D341Med (cell line): ENCODE results near the gene SDK1.
"Not testable (repeated sequence)": the region's sequence is repeated elsewhere in the genome, so short reads cannot be mapped to it uniquely, and the experiment has no call there.

Experiments
- DNase-seq: peaks from one replicate; pipeline ENCODE4 v3.0.0; 2012; ENCODE audit warnings: low spot score

The SDK1 gene

GRCh38 chr7:4204513-4205165 is 903.6 kb downstream of the SDK1 start:
- no peak for DNase-seq

GRCh38 chr7:4205828-4206227 is 904.8 kb downstream of the SDK1 start:
- no peak for DNase-seq

GRCh38 chr7:4207011-4207410 is 906.0 kb downstream of the SDK1 start:
- DNase-seq, result no peak

GRCh38 chr7:4208086-4208485 is 907.0 kb downstream of the SDK1 start:
- no peak for DNase-seq

GRCh38 chr7:4208586-4208985 is 907.5 kb downstream of the SDK1 start:
- DNase-seq, result no peak

GRCh38 chr7:4209126-4209525 is 908.1 kb downstream of the SDK1 start:
- no peak for DNase-seq

GRCh38 chr7:4209966-4210365 is 908.9 kb downstream of the SDK1 start:
- DNase-seq, result no peak

GRCh38 chr7:4210821-4211220 is 909.8 kb downstream of the SDK1 start:
- DNase-seq, result no peak

- DNase-seq, result no peak
Observed at GRCh38 chr7:4211261-4211660, 910.2 kb downstream of the SDK1 start.

- no peak for DNase-seq
Observed at GRCh38 chr7:4212376-4212775, 911.3 kb downstream of the SDK1 start.

- no peak for DNase-seq
Observed at GRCh38 chr7:4214291-4215155, 913.5 kb downstream of the SDK1 start.

GRCh38 chr7:4215176-4215720 is 914.2 kb downstream of the SDK1 start:
- no peak for DNase-seq

GRCh38 chr7:4216016-4216415 is 915.0 kb downstream of the SDK1 start:
- DNase-seq, result no peak

GRCh38 chr7:4217126-4217660 is 916.1 kb downstream of the SDK1 start:
- DNase-seq, result not testable (repeated sequence)

GRCh38 chr7:4218481-4218880 is 917.4 kb downstream of the SDK1 start:
- DNase-seq, result no peak

GRCh38 chr7:4220011-4220410 is 919.0 kb downstream of the SDK1 start:
- no peak for DNase-seq

- no peak for DNase-seq
Observed at GRCh38 chr7:4221043-4221442, 920.0 kb downstream of the SDK1 start.

- DNase-seq, result no peak
Observed at GRCh38 chr7:4222676-4223075, 921.6 kb downstream of the SDK1 start.

- DNase-seq, result no peak
Observed at GRCh38 chr7:4225361-4225771, 924.3 kb downstream of the SDK1 start.

GRCh38 chr7:4225881-4226523 is 925.0 kb downstream of the SDK1 start:
- no peak for DNase-seq

- no peak for DNase-seq
Observed at GRCh38 chr7:4226524-4226882, 925.5 kb downstream of the SDK1 start.
